GM12878 (cell line): Measurements from ENCODE around the gene NPPB. TPM values are rescaled to one million over a fixed set of nuclear protein-coding genes. Genes with fewer than 3 reads are reported as not detected.

Source experiments
- ATAC-seq: fragments of 200-7000 bp; cut with Tn5 transposase; 3 replicates; pipeline ENCODE4 v1.9.1; 2020; ENCODE audit warnings: mild to moderate bottlenecking, moderate library complexity
- BruUV-seq: library from RNA; stranded (reverse); fragments of 400-500 nt; replicated peaks from 2 replicates; lab custom pipeline; 2021; lab: Mats Ljungman, UMichigan
- CTCF ChIA-PET: fragments of 300-600 bp; sonication (Branson Sonifier 250); formaldehyde crosslinking; extraction: SDS; loops from one replicate; lab custom pipeline; 2021; ENCODE audit warnings: inconsistent platforms; lab: Yijun Ruan, JAX
- POLR2A ChIA-PET: fragments of 350-600 bp; formaldehyde crosslinking; extraction: SDS; loops from one replicate; lab custom pipeline; 2021; ENCODE audit warnings: inconsistent platforms; lab: Charles Lee
- RAD21 ChIA-PET: fragments of 300-600 bp; sonication (Branson Sonifier 250); formaldehyde crosslinking; loops from one replicate; lab custom pipeline; 2023; ENCODE audit warnings: antibody characterized with exemption; ENCODE audit not compliant: unreplicated experiment; lab: Charles Lee
- SMC1A ChIA-PET: fragments of 300-600 bp; sonication (Branson Sonifier 250); formaldehyde crosslinking; loops from one replicate; lab custom pipeline; 2023; ENCODE audit not compliant: unreplicated experiment, uncharacterized antibody; lab: Charles Lee
- DNase-seq: peaks from one replicate; pipeline ENCODE4 v3.0.0-alpha.2; 2011; ENCODE audit warnings: low read depth, low spot score
- FAIRE-seq: peaks from 3 replicates; lab custom pipeline; 2011; peaks lifted over from hg19 to GRCh38; lab: Jason Lieb, UNC
- H2AFZ ChIP-seq: 2 replicates; pipeline ENCODE4 v1.6.0; 2011; ENCODE audit warnings: low read depth, low read length, control low read depth; ENCODE audit not compliant: control insufficient read depth
- H3K27ac ChIP-seq: 2 replicates; pipeline ENCODE4 v1.5.1; 2011; ENCODE audit warnings: control low read depth; ENCODE audit not compliant: control insufficient read depth, insufficient read depth
- H3K27me3 ChIP-seq, 2 experiments: replicated peaks in 1 of 2; 2 replicates each; pipeline versions ENCODE4 v1.6.0 to v1.6.1; 2011; ENCODE audit warnings: low read length in 1 of 2; ENCODE audit not compliant: control insufficient read depth in 2 of 2, insufficient read depth in 2 of 2
- H3K36me3 ChIP-seq, 2 experiments: 2 replicates each; pipeline ENCODE4 v1.5.1; 2011; ENCODE audit warnings: low read length in 1 of 2; ENCODE audit not compliant: control insufficient read depth in 2 of 2, insufficient read depth in 2 of 2
- H3K4me1 ChIP-seq: 2 replicates; pipeline ENCODE4 v1.6.1; 2011; ENCODE audit warnings: mild to moderate bottlenecking, low read length, moderate library complexity, mixed read lengths; ENCODE audit not compliant: control insufficient read depth, insufficient read depth
- H3K4me2 ChIP-seq: 2 replicates; pipeline ENCODE4 v1.6.0; 2011; ENCODE audit warnings: control low read depth; ENCODE audit not compliant: control insufficient read depth, insufficient read depth
- H3K4me3 ChIP-seq: fragments of 200-600 bp; sonication (generic); 2 replicates; pipeline ENCODE4 v1.5.1; 2016
- H3K79me2 ChIP-seq: 2 replicates; pipeline ENCODE4 v1.6.0; 2011; ENCODE audit warnings: low read length; ENCODE audit not compliant: control insufficient read depth, insufficient read depth
- H3K9ac ChIP-seq: 2 replicates; pipeline ENCODE4 v1.8.0; 2011; ENCODE audit warnings: low read length, control low read depth, mixed read lengths; ENCODE audit not compliant: control insufficient read depth, insufficient read depth
- H3K9me3 ChIP-seq: replicated peaks from 3 replicates; pipeline ENCODE4 v1.5.1; 2011; ENCODE audit warnings: mild to moderate bottlenecking, low read length; ENCODE audit not compliant: control insufficient read depth, insufficient read depth
- H4K20me1 ChIP-seq: 2 replicates; pipeline ENCODE4 v1.6.0; 2011; ENCODE audit not compliant: control insufficient read depth, insufficient read depth
- DPF2 ChIP-seq: fragments of 450-650 bp; IDR thresholded peaks from 2 replicates; pipeline ENCODE4 v1.6.1; 2017; ENCODE audit warnings: mild to moderate bottlenecking
- EED ChIP-seq: sonication (generic); IDR thresholded peaks from 2 replicates; pipeline ENCODE4 v1.6.1; 2016; ENCODE audit warnings: antibody characterized with exemption, low read depth
- EGR1 ChIP-seq, 2 experiments: IDR thresholded peaks; 1 replicate in 1 of 2; 2 replicates in 1 of 2; pipeline ENCODE4 v1.6.1; 2011 to 2012; ENCODE audit warnings: low read depth in 2 of 2, low read length in 2 of 2, borderline replicate concordance in 1 of 2, mild to moderate bottlenecking in 1 of 2, moderate library complexity in 1 of 2
- MEF2A ChIP-seq: IDR thresholded peaks from 2 replicates; pipeline ENCODE4 v1.6.1; 2011; ENCODE audit warnings: low read depth, mild to moderate bottlenecking, low read length, moderate library complexity; ENCODE audit not compliant: insufficient read depth
- NFIC ChIP-seq: IDR thresholded peaks from 2 replicates; pipeline ENCODE4 v1.6.1; 2012; ENCODE audit warnings: low read depth, mild to moderate bottlenecking, inconsistent platforms, low read length, moderate library complexity
- NFXL1 ChIP-seq: fragments of 450-650 bp; IDR thresholded peaks from 2 replicates; pipeline ENCODE4 v1.6.1; 2017; ENCODE audit warnings: antibody characterized with exemption, mild to moderate bottlenecking, borderline replicate concordance
- NR2F1 ChIP-seq: fragments of 450-650 bp; conservative IDR thresholded peaks from 2 replicates; pipeline ENCODE4 v1.6.1; 2017; ENCODE audit warnings: mild to moderate bottlenecking
- POLR2A ChIP-seq: IDR thresholded peaks from 2 replicates; pipeline ENCODE4 v1.6.1; 2011; ENCODE audit warnings: low read depth, mild to moderate bottlenecking, low read length
- SMC3 ChIP-seq: IDR thresholded peaks from 2 replicates; pipeline ENCODE4 v1.6.1; 2011; ENCODE audit warnings: low read length, improper control_type of control experiment, borderline replicate concordance
- STAT1 ChIP-seq: fragments of 450-650 bp; conservative IDR thresholded peaks from 2 replicates; pipeline ENCODE4 v1.6.1; 2014; ENCODE audit warnings: antibody characterized with exemption, mild to moderate bottlenecking
- STAT3 ChIP-seq: IDR thresholded peaks from 2 replicates; pipeline ENCODE4 v1.6.1; 2011; ENCODE audit warnings: low read depth, low read length, improper control_type of control experiment
- TARDBP ChIP-seq: IDR thresholded peaks from 2 replicates; pipeline ENCODE4 v1.6.1; 2016; ENCODE audit warnings: borderline replicate concordance
- TCF12 ChIP-seq: IDR thresholded peaks from 2 replicates; pipeline ENCODE4 v1.6.1; 2011; ENCODE audit warnings: low read depth, mild to moderate bottlenecking, low read length
- TCF7 ChIP-seq: IDR thresholded peaks from 2 replicates; pipeline ENCODE4 v1.6.1; 2014; ENCODE audit warnings: antibody characterized with exemption, borderline replicate concordance
- WGBS: methylation state at CpG from one replicate; pipeline ENCODE4 v1.1.6; 2016; ENCODE audit warnings: low lambda C conversion rate; ENCODE audit not compliant: insufficient replicate concordance, insufficient coverage; ENCODE audit errors: missing lambda C conversion rate; 5-methylcytosine and 5-hydroxymethylcytosine counted together
- in situ Hi-C: fragments of 300-500 bp; cut with MboI; formaldehyde crosslinking; loops from 9 replicates; pipeline ENCODE4 v1.14.3; 2018; ENCODE audit warnings: mixed read lengths
- intact Hi-C: fragments of 100-400 bp; cut with micrococcal nuclease; formaldehyde crosslinking; loops from one replicate; pipeline ENCODE4 v1.14.2; 2022; ENCODE audit not compliant: unreplicated experiment
- polyA plus RNA-seq, 11 experiments: library from polyadenylated mRNA; depleted of rRNA in 4 of 11; unstranded in 6 of 11; stranded (reverse) in 5 of 11; fragments of >200 nt; fragmentation: Nextera tagmentation in 4 of 11; fragmentation: Illumina TruSeq in 1 of 11; extraction: Ambion mirVana in 4 of 11; extraction: Trizol in 1 of 11; gene quantifications; 1 replicate in 1 of 11; 2 replicates in 10 of 11; pipeline versions ENCODE4 v1.2.1 to v1.2.3, GENCODE V29; 2011 to 2016; ENCODE audit warnings: inconsistent platforms in 2 of 11, missing spikeins in 2 of 11, low read depth in 1 of 11
- total RNA-seq, 4 experiments: library from RNA; depleted of rRNA in 3 of 4; stranded (reverse); fragments of >200 nt in 3 of 4; fragmentation: Illumina TruSeq in 1 of 4; extraction: Trizol in 1 of 4; gene quantifications; 2 replicates each; pipeline versions ENCODE4 v1.2.1 to v1.2.3, GENCODE V29; 2013 to 2021
- TF ChIP-seq, protein P1 (sequence below): IDR thresholded peaks from 2 replicates; pipeline ENCODE4 v1.6.1; 2012; ENCODE audit warnings: mild to moderate bottlenecking, low read depth, low read length
- TF ChIP-seq, protein P2 (sequence below): IDR thresholded peaks from 2 replicates; pipeline ENCODE4 v1.6.1; 2012; ENCODE audit warnings: low read length, inconsistent platforms
- TF ChIP-seq, protein P3 (sequence below): fragments of 450-650 bp; conservative IDR thresholded peaks from 2 replicates; pipeline ENCODE4 v1.6.1; 2017; ENCODE audit warnings: mild to moderate bottlenecking, moderate library complexity
- TF ChIP-seq, protein P4 (sequence below): IDR thresholded peaks from 2 replicates; pipeline ENCODE4 v1.6.1; 2011; ENCODE audit warnings: low read depth, low read length, improper control_type of control experiment, borderline replicate concordance

Gene NPPB
- total and polyA plus RNA-seq, 10 of the 15 experiments (the other 5 are each of a cell fraction or from before 2014, with no cell fraction given): not detected

DNA sequence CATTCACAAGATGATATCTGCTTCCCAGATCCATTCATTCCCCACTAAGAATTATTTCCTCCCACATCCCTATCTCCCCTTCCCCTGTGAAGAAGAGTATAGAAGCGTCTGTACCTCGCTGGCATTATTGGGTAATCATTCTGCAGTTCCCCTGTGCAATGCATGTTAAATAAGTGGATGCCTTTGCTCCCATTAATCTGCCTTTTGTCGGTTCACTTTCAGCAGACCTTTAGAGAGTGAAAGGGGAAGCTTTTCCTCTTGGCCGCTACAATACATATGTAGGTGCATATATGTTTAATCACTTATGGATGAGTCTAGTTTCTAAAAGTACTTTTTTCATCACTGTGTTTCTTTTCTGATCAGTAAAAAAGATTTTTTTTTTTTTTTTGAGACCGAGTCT is 45.7 kb downstream of the NPPB start:
- Histone ChIP-seq H4K20me1 (no peaks in the 10 kb centered on the region), H3K4me2 (no peak overlapping the region), H3K79me2 (peaks cover 17% of the 10 kb centered on the region), H3K27ac (no peak overlapping the region), H3K36me3 (peaks cover 8 to 33% of the 10 kb centered on the region in 2 experiments), H3K9ac (no peak overlapping the region), H3K27me3 (no peaks in the 10 kb centered on the region), H3K4me1 (peaks cover 18% of the 10 kb centered on the region), H2AFZ (no peak overlapping the region), H3K9me3 (no peaks in the 10 kb centered on the region), H3K4me3 (no peak overlapping the region)
- ATAC-seq (no peak), FAIRE-seq (no peak), DNase-seq (no peak)
- in situ Hi-C loops (no loop called here), intact Hi-C loops (no loop called here)
- SMC1A ChIA-PET: interaction anchor here (0.8 kb wide), 1 partner anchor 163 kb away, joined by 4 read pairs; no protein-coding TSS in a partner anchor
- WGBS: 89% methylated on average over 4 of the region's 5 CpGs
- POLR2A ChIA-PET: no interaction called here
- BruUV-seq: no TSS peak
- TF ChIP-seq STAT1: no peak
- TF ChIP-seq EED: no peak
- no peak for TF ChIP-seq NR2F1
- TF ChIP-seq, protein P1, sequence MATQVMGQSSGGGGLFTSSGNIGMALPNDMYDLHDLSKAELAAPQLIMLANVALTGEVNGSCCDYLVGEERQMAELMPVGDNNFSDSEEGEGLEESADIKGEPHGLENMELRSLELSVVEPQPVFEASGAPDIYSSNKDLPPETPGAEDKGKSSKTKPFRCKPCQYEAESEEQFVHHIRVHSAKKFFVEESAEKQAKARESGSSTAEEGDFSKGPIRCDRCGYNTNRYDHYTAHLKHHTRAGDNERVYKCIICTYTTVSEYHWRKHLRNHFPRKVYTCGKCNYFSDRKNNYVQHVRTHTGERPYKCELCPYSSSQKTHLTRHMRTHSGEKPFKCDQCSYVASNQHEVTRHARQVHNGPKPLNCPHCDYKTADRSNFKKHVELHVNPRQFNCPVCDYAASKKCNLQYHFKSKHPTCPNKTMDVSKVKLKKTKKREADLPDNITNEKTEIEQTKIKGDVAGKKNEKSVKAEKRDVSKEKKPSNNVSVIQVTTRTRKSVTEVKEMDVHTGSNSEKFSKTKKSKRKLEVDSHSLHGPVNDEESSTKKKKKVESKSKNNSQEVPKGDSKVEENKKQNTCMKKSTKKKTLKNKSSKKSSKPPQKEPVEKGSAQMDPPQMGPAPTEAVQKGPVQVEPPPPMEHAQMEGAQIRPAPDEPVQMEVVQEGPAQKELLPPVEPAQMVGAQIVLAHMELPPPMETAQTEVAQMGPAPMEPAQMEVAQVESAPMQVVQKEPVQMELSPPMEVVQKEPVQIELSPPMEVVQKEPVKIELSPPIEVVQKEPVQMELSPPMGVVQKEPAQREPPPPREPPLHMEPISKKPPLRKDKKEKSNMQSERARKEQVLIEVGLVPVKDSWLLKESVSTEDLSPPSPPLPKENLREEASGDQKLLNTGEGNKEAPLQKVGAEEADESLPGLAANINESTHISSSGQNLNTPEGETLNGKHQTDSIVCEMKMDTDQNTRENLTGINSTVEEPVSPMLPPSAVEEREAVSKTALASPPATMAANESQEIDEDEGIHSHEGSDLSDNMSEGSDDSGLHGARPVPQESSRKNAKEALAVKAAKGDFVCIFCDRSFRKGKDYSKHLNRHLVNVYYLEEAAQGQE: no peak
- TF ChIP-seq SMC3: no peak
- no peak for TF ChIP-seq NFIC
- no peak for TF ChIP-seq TARDBP
- no peak for TF ChIP-seq POLR2A
- TF ChIP-seq, protein P2, sequence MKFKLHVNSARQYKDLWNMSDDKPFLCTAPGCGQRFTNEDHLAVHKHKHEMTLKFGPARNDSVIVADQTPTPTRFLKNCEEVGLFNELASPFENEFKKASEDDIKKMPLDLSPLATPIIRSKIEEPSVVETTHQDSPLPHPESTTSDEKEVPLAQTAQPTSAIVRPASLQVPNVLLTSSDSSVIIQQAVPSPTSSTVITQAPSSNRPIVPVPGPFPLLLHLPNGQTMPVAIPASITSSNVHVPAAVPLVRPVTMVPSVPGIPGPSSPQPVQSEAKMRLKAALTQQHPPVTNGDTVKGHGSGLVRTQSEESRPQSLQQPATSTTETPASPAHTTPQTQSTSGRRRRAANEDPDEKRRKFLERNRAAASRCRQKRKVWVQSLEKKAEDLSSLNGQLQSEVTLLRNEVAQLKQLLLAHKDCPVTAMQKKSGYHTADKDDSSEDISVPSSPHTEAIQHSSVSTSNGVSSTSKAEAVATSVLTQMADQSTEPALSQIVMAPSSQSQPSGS: no peak
- TF ChIP-seq, protein P3, sequence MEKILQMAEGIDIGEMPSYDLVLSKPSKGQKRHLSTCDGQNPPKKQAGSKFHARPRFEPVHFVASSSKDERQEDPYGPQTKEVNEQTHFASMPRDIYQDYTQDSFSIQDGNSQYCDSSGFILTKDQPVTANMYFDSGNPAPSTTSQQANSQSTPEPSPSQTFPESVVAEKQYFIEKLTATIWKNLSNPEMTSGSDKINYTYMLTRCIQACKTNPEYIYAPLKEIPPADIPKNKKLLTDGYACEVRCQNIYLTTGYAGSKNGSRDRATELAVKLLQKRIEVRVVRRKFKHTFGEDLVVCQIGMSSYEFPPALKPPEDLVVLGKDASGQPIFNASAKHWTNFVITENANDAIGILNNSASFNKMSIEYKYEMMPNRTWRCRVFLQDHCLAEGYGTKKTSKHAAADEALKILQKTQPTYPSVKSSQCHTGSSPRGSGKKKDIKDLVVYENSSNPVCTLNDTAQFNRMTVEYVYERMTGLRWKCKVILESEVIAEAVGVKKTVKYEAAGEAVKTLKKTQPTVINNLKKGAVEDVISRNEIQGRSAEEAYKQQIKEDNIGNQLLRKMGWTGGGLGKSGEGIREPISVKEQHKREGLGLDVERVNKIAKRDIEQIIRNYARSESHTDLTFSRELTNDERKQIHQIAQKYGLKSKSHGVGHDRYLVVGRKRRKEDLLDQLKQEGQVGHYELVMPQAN: no peak
- TF ChIP-seq EGR1 (IDR thresholded peaks at IDR 0.05; ENCODE audit: borderline replicate concordance in 1 of 2, low read depth in 2 of 2, low read length in 2 of 2): no peak
- TF ChIP-seq, protein P4, sequence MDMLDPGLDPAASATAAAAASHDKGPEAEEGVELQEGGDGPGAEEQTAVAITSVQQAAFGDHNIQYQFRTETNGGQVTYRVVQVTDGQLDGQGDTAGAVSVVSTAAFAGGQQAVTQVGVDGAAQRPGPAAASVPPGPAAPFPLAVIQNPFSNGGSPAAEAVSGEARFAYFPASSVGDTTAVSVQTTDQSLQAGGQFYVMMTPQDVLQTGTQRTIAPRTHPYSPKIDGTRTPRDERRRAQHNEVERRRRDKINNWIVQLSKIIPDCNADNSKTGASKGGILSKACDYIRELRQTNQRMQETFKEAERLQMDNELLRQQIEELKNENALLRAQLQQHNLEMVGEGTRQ: no peak
- TF ChIP-seq MEF2A: no peak
- no peak for TF ChIP-seq DPF2
- TF ChIP-seq TCF7: no peak
- no peak for TF ChIP-seq STAT3
- no peak for TF ChIP-seq TCF12
- no peak for TF ChIP-seq NFXL1
- RAD21 ChIA-PET: no interaction called here
- CTCF ChIA-PET: no interaction called here
